CD4-positive, alpha-beta T cell treated with Interleukin-1 beta for 1 hour (primary cell): Measurements from ENCODE around the gene FYN.
"Not testable (repeated sequence)": the region's sequence is repeated elsewhere in the genome, so short reads cannot be mapped to it uniquely, and the experiment has no call there.

Experiments used
- DNase-seq, 2 donors: peaks; one replicate each; pipeline ENCODE4 v3.0.0-alpha.2; 2020 to 2022

Gene FYN

GRCh38 chr6:111786151-111786550 is 87.1 kb downstream of the FYN start:
- not testable (repeated sequence) for DNase-seq

GRCh38 chr6:111784433-111784832 is 88.8 kb downstream of the FYN start:
- DNase-seq, result no peak

GRCh38 chr6:111782887-111783466 is 90.3 kb downstream of the FYN start:
- no peak for DNase-seq

DNA sequence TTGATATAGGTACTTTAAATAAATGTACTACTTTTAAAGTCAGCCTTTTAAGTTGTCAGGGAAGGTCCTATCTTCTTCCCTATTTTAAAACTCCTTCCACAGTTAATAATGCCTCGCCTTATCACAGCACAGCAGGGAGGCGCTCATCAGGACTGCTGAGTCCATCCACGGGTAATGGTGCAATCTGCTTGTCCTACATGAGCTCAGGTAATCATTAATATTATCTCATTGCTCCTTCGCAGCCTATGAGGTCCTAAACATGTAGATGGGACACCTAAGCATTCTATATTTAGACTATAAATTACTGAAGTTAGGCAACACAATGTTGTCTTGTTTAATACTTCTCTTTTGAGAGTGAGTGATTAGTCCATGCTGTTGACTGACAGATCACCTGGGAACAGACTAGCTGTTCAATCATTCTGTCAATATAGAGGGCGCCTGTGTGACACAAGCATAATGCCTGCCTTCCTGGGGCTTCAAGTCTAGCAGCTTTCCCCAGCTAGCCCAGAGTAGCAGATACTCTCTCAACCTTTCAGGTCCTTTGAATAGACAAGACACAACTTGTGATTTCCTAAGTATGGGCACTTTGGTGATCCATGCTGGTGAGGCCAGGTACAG is 91.0 kb downstream of the FYN start:
- no peak for DNase-seq

DNA sequence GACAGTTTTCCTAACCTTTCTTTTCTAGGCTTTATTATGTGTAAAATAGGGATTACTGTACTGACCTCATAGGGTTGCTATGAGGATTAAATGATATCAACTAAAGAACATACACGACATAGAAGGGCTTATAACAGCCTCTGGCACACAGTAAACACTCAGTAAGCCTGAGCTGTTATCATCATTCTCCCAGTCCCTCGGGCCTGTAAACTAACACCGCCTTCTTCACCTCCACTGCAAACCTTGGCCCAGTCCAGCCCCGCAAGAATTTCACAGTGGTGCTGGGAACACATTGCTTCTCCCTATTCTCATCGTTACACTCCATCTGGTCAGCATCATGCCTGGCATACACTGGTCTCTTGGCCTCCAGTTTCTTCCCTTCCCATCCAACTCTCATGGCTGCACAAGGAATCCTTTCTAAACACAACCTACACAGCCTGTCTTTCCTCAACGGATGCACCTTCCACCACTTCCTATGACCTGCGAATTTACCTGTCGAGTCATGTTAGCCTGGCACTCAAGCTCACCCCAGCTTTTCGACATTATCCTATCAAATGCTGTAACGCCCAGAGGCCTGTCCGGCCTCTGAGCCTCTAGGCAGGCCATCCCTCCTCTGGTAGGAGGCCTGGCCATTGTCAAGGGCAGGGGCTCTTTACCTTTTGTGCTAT is 92.1 kb downstream of the FYN start:
- no peak for DNase-seq

GRCh38 chr6:111780393-111780792 is 92.9 kb downstream of the FYN start:
- no peak for DNase-seq

GRCh38 chr6:111779660-111780059 is 93.6 kb downstream of the FYN start:
- DNase-seq, result no peak

DNA sequence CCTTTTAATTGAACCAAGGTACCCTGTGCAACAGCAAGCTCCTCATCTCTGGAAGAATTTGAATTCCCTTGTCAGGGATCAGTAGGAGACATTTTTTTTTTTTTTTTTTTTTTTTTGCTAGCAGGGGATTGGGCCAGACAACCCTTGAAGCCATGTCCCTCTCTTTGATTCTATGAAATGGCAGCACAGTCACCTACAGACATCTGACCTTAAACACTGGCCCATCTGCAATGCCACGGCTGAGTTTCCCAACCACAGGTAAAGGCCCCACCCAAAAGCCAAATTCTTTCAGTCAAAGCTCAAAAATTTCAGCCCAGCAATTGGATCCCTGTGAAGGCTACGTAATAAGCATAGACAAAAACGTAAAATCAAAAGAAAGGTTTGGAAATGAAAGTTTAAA is 94.2 kb downstream of the FYN start:
- DNase-seq, result no peak

DNA sequence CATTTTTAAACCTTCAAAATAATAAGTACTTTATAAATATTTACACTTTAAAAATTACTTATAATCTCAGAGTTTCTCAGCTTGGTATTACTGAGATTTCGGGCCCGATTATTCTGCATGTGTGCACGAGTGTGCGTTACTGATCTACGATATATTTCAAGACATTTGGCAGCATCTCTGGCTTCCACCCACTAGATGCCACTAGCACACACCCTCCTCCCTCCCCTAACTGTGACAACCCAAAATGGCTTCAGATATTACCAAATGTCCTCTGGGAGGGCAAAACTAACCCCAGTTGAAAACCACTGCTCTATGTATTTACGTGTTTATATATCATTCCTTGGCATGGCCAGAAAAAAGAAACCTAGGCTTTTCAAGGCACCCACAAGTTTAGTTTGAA is 95.9 kb downstream of the FYN start:
- DNase-seq, result peak; percentile 39 to 67

GRCh38 chr6:111776236-111777221 is 96.7 kb downstream of the FYN start:
- no peak for DNase-seq

DNA sequence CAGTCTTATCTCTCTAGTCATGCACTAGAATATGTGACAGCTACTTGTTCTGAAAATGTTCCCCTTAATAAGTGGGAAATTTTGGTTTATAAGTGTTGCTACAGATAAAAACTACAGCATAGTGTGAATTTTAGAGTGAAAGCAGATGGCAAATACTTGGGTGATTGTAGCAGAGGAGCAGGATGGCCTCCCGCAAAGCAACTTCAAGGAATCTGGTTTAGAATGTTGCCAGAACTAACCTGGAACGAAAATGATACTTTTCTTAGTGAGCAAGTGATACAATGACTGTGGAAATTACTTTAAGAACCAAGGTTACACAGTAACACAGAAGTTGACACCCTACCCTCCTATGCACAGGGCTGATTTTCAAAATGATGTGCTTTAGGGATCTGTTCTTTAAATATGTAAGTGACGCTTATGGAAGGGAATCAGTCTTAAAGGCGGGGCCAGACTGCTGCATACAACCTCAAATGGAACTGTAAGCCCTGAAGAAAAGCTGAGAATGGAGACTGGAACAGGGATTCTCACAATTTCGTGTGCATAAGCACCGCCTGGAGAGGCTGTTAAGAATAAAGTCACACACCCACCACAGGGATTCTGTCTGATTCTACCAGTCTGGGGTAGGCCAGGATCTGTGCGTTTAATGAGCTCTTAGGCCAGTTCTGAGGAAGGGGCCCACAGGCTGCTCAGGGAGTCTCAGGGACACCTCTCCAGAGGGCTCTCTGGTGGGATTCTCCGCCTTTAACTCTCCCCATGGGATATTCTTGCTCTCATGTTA is 97.9 kb downstream of the FYN start:
- DNase-seq, result no peak

DNA sequence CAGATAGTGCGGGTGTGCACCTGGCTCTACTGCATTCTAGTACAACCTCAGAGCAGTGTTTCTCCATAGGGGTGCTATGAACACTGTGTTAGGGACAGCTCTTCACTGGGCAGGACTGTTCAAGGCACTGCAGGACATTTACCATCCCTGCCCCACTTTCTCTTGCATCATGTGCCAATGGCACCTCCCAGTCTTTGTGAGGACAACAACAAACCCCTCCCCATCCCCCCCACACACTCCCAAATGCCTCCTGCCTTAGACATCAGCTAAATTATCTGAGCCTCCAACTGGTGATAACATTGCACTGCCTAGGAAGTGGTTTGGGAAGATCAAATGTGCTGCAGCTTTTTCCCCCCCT is 98.9 kb downstream of the FYN start:
- DNase-seq, result no peak

DNA sequence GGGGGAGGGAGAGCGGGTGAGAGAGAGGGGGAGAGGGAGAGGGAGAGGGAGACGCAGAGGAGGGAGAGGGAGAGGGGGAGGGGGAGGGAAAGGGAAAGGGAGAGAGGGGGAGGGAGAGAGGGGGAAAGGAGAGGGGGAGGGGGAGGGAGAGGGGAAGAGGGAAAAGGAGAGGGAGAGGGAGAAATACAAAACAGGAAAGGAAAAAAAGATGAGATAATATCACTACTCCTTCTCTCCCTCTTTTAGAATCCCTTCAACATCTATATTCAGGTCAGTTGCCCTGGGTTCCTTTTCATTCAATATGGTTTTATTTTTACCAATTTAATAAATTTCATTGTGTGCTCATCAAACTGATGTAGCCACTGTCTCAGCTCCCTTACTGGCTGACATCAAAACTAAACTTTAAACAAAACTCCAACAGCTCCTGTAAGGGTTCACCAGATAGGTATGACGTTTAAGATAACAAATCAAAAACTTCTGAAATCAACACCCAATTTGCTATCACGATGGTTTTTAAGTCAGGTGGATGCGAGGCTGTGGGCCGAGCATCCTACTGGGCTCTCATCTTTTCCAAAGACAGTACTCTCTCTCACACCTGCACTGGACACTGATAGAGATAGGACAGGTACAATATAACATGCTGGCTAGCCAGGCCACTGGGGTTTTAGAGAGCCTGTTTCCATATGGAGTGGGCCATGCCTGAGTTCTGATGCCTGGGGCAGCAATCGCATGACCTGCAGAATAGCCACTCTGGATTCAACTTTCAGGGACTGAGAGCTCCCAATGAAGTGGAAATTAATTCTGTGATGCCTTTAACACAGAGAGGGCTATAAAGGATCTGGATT is 99.5 kb downstream of the FYN start:
- DNase-seq, result no peak

- no peak for DNase-seq
These were observed 100.9 kb downstream of the FYN start for GRCh38 chr6:111772381-111772780.

DNA sequence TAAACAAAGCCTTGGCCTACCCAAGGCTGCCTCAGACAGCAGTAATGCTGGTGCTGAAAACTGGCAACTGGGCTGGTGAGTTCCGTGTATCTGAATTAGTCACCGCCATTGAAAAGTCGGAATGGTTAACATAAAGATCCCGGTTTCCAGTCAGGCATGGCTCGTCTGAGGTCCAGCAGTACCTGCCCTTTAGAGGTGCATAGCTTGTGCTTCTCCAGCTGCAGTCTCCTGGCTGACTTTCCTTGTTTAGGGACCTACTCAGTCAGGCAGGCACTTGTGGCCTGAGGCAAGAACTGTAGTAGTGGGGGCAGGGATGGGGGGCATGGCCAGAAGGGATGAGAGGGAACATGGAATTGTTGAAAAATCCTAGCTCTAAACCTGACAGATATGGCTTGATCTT is 101.6 kb downstream of the FYN start:
- no peak for DNase-seq

- DNase-seq, result no peak
These were observed 102.2 kb downstream of the FYN start for GRCh38 chr6:111771094-111771432.

- no peak for DNase-seq
These were observed 102.8 kb downstream of the FYN start for GRCh38 chr6:111770263-111771093.

- DNase-seq, result no peak
These were observed 103.7 kb downstream of the FYN start for GRCh38 chr6:111769365-111770152.

DNA sequence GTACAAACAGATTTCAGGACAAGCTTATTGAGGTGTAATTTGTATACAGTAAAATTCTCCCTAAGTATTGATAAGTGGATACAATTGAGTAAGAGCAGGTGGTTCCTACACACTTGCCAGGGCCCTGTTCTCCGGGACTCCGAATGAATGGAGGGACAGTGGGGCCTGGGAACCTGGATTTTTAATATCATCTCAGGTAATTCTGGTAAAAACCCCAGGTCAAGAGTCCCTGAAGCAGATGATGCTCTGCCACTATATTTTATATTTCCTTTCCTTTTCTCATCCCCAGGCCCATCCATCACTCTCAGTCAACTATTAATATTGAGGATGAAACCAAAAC is 104.9 kb downstream of the FYN start:
- no peak for DNase-seq
